SK-N-SH (cell line): Measurements from ENCODE around the gene SEMA3F.

ENCODE experiments used
- CHD2 ChIP-seq: fragments of 150-350 bp; IDR thresholded peaks from 2 replicates; pipeline ENCODE4 v1.6.1; 2018; ENCODE audit warnings: low read length; ENCODE audit not compliant: partially characterized antibody
- CTCF ChIP-seq: fragments of 200-600 bp; sonication (generic); IDR thresholded peaks from 2 replicates; pipeline ENCODE4 v1.6.1; 2017; ENCODE audit warnings: antibody characterized with exemption, mild to moderate bottlenecking, moderate library complexity
- EP300 ChIP-seq, 2 experiments: IDR thresholded peaks; 2 replicates each; pipeline versions ENCODE4 v1.4.0 to v1.6.1; 2012; ENCODE audit warnings: borderline replicate concordance in 1 of 2, low read depth in 1 of 2, low read length in 1 of 2
- EZH2phosphoT487 ChIP-seq: fragments of 200-600 bp; sonication (generic); IDR thresholded peaks from 2 replicates; pipeline ENCODE4 v1.6.1; 2017; ENCODE audit warnings: low read depth, mixed run types, mild to moderate bottlenecking, antibody characterized with exemption, moderate library complexity, borderline replicate concordance
- FOXM1 ChIP-seq: IDR thresholded peaks from 2 replicates; pipeline ENCODE4 v1.4.0; 2012; ENCODE audit warnings: low read depth, mild to moderate bottlenecking
- IRF3 ChIP-seq: fragments of 150-350 bp; IDR thresholded peaks from 2 replicates; pipeline ENCODE4 v1.6.1; 2016; ENCODE audit warnings: mild to moderate bottlenecking, low read depth, low read length
- JUND ChIP-seq: IDR thresholded peaks from 2 replicates; pipeline ENCODE4 v1.4.0; 2012
- MAX ChIP-seq: IDR thresholded peaks from 2 replicates; pipeline ENCODE4 v1.4.0; 2012; ENCODE audit warnings: low read depth
- POLR2AphosphoS5 ChIP-seq: IDR thresholded peaks from 2 replicates; pipeline ENCODE4 v1.6.1; 2012; ENCODE audit warnings: low read depth, low read length
- REST ChIP-seq: IDR thresholded peaks from 2 replicates; pipeline ENCODE4 v1.6.1; 2012; ENCODE audit warnings: mild to moderate bottlenecking, low read depth, low read length, moderate library complexity
- RFX5 ChIP-seq: IDR thresholded peaks from 2 replicates; pipeline ENCODE4 v1.6.1; 2012; ENCODE audit warnings: mild to moderate bottlenecking, improper control_type of control experiment, low read length
- SMC3 ChIP-seq: IDR thresholded peaks from 2 replicates; pipeline ENCODE4 v1.6.1; 2012; ENCODE audit warnings: low read depth, low read length, improper control_type of control experiment
- TAF1 ChIP-seq: IDR thresholded peaks from 2 replicates; pipeline ENCODE4 v1.6.1; 2012; ENCODE audit warnings: low read depth, mild to moderate bottlenecking, low read length, moderate library complexity, borderline replicate concordance
- TEAD4 ChIP-seq: IDR thresholded peaks from 2 replicates; pipeline ENCODE4 v1.4.0; 2012; ENCODE audit warnings: mild to moderate bottlenecking, borderline replicate concordance; ENCODE audit not compliant: insufficient read depth

- TF ChIP-seq CHD2 (no peak), MAX (no peak), EZH2phosphoT487 (no peak), POLR2AphosphoS5 (no peak), FOXM1 (no peak), REST (no peak), CTCF (no peak), EP300 (IDR thresholded peaks at IDR 0.05; ENCODE audit: borderline replicate concordance in 1 of 2, low read depth in 1 of 2, low read length in 1 of 2) (no peak), TAF1 (no peak), IRF3 (no peak), RFX5 (no peak), TEAD4 (no peak), JUND (no peak), SMC3 (no peak)
Measured at GRCh38 chr3:50166620-50167019, 11.5 kb downstream of the SEMA3F start.
